IPS-11a (cell line): ENCODE data around the gene FHOD3.

Source experiments
- H3K4me3 ChIP-seq: one replicate; pipeline ENCODE4 v1.5.1; 2013; ENCODE audit warnings: low read depth, low read length, control low read depth

FHOD3 gene

GRCh38 chr18:36649205-36649604 lies 351.7 kb downstream of the FHOD3 start:
- H3K4me3 ChIP-seq: no peak overlapping the region

DNA sequence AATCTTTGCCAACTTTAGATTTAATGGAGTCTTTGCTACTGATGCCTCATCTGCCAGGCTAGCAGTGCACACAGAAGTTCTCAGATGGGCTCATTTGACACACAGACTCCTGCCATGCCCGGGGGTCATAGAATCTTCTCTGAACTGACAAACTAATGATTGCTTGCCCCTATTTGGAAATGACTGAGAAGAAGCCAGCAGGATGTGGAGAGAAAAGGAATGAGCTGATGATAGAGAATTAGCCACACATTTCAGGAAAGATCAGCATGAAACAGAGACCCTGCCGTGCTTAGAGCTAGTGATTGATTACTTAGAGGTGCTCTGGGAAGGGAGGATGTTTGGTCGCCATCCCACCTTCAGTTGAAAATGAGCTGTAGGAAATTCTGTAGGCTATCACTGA lies 352.8 kb downstream of the FHOD3 start:
- no peak overlapping the region for H3K4me3 ChIP-seq

DNA sequence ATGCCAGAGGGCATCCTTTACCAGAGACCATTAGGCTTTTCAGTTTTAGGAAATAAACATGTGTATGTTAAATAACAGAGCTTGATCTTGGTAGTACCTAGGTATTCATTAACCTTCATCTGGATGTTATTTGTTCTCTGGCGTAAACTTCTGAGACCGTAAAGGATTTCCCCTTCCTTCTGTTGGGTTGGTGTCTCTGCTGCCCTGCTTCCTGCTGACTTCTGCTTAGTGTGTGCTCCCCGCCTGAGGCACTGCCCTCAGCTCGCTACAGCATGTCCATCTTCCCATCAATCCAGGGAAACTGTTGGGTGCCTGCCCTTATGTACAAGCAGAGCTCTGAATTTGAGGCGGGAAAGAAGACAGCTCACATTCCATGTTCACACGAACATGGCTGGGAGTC lies 353.4 kb downstream of the FHOD3 start:
- no peak overlapping the region for H3K4me3 ChIP-seq

DNA sequence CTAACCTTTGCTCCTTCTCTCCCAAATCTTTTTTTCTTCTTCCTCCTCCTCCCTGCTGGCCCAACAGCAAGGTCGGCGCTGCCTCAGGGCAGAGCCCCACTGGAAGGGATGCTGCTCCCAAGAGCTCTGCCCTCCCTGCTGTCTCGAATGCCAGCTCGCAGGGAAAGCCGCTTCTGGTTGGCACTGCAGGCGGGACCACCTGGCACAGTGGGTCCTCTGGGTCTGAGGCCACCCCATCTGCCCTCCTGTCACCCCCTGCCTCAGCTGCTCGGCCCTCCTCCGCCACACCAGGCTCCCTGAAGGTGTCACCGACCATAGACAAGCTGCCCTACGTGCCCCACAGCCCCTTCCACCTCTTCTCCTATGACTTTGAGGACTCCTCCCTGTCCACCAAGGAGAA lies 355.0 kb downstream of the FHOD3 start:
- no peak overlapping the region for H3K4me3 ChIP-seq

GRCh38 chr18:36653141-36653869 lies 355.8 kb downstream of the FHOD3 start:
- no peak overlapping the region for H3K4me3 ChIP-seq

DNA sequence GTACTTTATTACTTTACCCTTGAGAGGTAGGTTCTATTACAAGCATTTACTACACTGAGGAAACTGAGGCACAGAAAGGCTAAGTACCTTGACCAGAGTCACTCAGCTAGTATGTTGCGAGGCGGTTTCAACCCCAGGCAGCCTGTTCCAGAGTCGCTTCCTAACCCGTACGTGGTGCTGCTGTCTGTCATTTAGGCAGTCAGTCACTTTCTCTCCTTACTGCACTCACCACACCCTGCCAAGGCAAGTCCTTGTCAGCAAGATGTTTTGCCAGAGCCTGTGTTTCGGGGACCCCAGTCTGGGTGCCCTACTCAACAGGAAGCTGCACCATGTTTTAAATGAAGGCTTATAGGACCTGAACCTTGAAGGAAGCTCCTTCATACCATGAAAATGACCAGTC lies 356.4 kb downstream of the FHOD3 start:
- no peak overlapping the region for H3K4me3 ChIP-seq

DNA sequence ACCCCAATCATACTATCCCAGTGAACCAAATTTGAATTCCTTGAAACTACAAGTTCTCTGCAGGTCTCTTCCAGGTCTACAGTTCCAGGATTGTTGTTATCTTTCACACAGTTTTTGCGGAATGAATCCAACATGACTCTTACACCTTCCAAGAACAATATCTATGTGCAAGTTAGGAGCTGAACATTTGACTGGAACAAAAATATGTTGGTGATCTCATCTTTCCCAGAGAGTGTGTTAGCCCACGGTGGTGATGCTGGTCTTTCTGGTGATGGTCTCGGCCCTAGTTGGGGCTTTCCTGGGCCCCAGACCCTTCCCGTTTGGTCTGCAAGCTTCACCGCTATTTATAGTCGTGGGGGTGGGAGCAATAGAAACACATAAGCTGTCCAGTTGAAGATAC lies 357.6 kb downstream of the FHOD3 start:
- no peak overlapping the region for H3K4me3 ChIP-seq

DNA sequence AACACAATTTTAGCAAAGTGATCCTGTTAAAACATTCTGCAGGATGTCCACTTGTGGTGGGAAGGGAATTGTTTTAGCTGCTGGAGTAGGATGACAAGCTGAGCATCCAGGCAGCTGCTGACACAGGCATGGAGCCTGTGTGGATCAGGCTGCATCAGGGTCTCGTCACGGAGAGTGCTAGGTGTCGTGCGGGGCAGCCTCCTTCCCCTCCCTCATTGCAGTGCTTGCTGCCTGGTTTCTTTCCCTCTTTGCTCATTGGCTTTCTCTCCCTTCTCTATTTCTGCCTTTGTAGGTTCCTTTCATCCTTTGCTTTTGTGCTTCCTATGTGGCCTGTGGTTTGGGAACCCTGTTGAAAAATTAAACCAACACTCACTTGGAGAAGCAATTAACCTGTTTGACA lies 358.4 kb downstream of the FHOD3 start:
- no peak overlapping the region for H3K4me3 ChIP-seq

DNA sequence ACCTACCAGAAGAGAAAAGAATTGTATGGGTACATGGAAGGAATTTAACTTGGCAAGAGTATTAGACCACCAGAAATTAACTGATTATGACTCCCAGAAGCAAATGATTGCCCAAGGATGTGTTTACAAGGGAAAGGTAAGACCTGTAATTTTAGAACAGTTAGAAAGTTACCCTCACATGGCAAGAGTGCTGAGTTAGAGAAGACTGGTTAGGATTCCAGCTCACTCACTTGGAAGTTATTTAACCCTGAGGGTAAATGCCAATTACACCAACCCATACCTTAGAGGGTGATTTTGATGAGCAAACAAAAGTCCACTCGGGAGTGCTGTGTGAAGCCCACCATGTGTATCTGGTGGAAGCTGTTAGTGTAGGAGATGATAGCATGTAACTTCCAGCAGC lies 361.1 kb downstream of the FHOD3 start:
- H3K4me3 ChIP-seq: no peak overlapping the region

GRCh38 chr18:36660311-36660710 lies 362.8 kb downstream of the FHOD3 start:
- no peak overlapping the region for H3K4me3 ChIP-seq

DNA sequence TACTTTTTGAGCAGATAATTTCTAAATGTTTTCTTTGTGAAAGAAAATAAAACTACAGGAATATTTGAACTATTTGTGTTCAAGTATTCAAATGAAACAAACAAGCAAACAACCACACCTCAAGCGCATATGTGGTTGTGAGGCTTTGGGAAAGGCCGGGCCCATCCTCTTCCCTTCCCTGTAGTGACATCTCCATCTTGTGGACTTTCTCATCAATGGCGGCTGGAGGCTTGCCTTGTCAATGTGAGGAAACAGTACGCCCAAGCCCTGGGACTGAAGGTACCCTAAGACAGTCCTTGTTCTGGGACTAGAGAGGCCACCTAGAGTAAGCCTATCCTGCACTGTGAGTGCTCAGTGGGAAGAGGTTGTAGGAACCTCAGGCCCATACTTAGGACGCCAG lies 364.5 kb downstream of the FHOD3 start:
- no peak overlapping the region for H3K4me3 ChIP-seq

GRCh38 chr18:36663312-36663711 lies 365.8 kb downstream of the FHOD3 start:
- no peak overlapping the region for H3K4me3 ChIP-seq

- H3K4me3 ChIP-seq: no peak overlapping the region
These were observed 368.4 kb downstream of the FHOD3 start for GRCh38 chr18:36665952-36666351.

GRCh38 chr18:36667811-36668210 lies 370.3 kb downstream of the FHOD3 start:
- no peak overlapping the region for H3K4me3 ChIP-seq

GRCh38 chr18:36668349-36668748 lies 370.8 kb downstream of the FHOD3 start:
- no peak overlapping the region for H3K4me3 ChIP-seq

DNA sequence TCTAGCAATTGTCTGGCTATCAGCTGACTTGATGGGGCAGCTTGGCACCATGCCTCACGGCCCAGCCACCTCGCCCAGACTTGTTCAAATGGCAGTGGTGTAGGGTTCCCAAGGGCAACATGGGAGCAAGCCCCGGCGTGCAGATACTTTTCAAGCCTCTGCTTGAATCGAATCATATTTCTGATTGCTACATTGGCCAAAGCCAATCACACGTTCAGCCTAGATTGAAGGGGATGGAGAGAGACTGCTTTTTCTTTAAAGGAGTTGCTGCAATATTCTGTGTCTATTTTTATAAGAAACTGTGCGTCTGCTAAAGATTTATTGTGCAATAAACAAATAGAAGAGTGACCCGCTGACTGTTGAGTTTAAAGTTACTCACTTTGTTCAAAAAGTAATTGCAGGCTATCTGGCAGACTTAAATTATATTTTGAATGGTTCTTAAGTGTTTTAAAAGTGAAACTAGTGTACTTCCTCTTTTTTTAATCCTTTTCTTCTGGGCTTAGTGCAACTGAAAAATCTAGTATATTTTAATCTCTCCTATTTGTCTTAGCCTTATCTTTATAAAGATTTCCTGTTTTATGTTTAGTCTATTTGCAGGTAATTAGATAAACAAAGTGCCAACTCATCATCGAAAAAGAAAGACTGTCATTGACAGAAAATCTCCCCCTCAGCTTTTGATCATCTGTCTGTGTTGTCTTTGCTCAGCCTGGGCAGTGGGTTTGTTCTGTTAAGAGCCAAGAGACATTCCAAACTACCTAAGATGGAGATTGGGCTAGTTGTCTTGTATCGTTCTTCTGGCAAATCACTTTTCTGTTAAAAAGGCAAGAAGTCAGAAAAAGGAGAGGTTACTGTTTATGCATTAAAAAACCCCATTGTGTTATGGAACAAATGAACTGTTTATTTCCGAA lies 375.2 kb downstream of the FHOD3 start:
- no peak overlapping the region for H3K4me3 ChIP-seq

- no peak overlapping the region for H3K4me3 ChIP-seq
These were observed 375.9 kb downstream of the FHOD3 start for GRCh38 chr18:36673452-36673851.

- H3K4me3 ChIP-seq: no peak overlapping the region
These were observed 377.6 kb downstream of the FHOD3 start for GRCh38 chr18:36675076-36675475.

DNA sequence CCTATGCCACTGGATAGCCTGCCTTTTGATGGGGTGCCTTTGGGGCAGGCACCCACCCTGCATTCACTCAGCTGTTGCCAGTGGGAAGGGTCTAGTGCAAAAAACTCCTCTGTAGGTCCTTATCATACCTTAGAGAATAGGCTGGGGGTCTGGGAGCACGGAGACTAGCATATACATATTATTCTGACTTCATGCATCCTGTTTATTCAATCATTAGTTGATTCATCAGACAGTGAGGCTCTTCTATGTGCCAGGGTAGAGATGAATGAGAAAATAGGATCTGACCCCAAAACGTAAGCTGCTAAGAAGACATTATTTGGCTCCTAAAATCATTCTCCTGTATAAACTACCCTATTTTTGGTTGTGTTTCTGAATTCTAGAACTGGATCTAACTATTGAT lies 378.0 kb downstream of the FHOD3 start:
- H3K4me3 ChIP-seq: no peak overlapping the region

- H3K4me3 ChIP-seq: no peak overlapping the region
These were observed 379.1 kb downstream of the FHOD3 start for GRCh38 chr18:36676629-36677028.

- H3K4me3 ChIP-seq: no peak overlapping the region
These were observed 382.5 kb downstream of the FHOD3 start for GRCh38 chr18:36680042-36680441.

GRCh38 chr18:36685580-36685979 lies 388.1 kb downstream of the FHOD3 start:
- H3K4me3 ChIP-seq: no peak overlapping the region
